DMS114 treated with DMSO at 0.1 percent for 48 hours (cell line): ENCODE results near the gene PPP1R16B.
"Not testable (repeated sequence)": the region's sequence is repeated elsewhere in the genome, so short reads cannot be mapped to it uniquely, and the experiment has no call there.

Experiments used
- DNase-seq: peaks from one replicate; lab custom pipeline; 2025; ENCODE audit not compliant: unreplicated experiment; lab: John Stamatoyannopoulos, UW

PPP1R16B gene

GRCh38 chr20:38843346-38843745 is 37.8 kb downstream of the PPP1R16B start:
- no peak for DNase-seq

- no peak for DNase-seq
These were observed 39.5 kb downstream of the PPP1R16B start for GRCh38 chr20:38844963-38845362.

- no peak for DNase-seq
These were observed 42.3 kb downstream of the PPP1R16B start for GRCh38 chr20:38847840-38848239.

DNA sequence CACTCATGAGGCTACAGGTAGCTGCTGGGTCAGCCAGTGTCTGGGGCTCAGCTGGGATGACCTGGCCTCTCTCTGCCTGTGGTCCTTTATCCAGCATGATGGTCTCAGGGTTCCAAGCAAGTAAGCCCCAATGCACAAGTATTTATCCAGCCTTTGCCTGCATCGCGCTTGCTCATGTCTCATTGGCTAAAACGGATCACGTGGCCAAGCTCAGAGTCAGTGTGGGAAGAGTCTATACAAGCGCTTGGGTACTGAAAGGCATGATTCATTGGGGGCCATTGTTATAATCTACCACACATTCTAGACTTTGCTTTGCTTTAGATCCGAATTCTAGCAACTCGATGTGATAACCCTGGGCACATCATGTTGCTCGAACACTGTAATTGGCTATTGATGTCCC is 48.3 kb downstream of the PPP1R16B start:
- DNase-seq, result no peak

GRCh38 chr20:38854654-38855066 is 49.2 kb downstream of the PPP1R16B start:
- no peak for DNase-seq

DNA sequence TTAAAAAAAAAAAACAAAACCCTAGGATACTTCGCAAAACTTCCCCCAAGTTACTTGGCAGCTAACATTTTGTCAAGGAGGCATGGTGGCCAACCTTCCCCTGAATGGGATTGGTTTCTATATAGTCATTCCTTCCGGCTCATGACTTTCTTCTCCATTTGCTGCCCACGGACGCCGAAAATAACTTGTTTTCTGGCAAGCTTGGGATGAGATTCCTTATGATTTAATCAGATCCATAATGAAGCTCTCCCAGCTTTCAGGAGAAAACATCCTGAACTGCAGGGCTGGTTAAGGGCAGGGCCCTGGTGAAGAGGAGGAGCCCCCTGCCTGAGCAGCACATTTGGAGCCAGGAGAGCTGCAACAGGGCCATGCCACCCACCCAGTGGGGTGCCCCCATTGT is 49.9 kb downstream of the PPP1R16B start:
- DNase-seq, result no peak

DNA sequence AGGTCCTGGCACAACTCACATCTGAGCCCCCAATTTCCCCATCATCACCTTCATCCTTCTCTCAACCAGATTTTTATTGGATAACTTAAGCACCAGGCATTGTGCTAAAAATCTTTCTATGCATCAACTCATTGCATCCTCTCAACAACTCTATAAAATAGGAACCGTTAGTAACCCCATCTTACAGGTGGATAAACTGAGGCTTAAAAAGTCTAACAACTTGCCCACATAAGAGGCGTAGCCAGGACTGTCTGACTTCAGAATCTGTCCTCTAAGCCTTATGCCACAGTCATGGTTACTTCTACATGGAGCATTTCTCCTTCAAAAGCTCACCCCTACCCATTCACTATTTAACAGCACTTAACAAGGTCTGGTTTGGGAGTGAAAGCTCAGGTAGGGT is 51.1 kb downstream of the PPP1R16B start:
- DNase-seq, result no peak

GRCh38 chr20:38857703-38858102 is 52.2 kb downstream of the PPP1R16B start:
- DNase-seq, result no peak

DNA sequence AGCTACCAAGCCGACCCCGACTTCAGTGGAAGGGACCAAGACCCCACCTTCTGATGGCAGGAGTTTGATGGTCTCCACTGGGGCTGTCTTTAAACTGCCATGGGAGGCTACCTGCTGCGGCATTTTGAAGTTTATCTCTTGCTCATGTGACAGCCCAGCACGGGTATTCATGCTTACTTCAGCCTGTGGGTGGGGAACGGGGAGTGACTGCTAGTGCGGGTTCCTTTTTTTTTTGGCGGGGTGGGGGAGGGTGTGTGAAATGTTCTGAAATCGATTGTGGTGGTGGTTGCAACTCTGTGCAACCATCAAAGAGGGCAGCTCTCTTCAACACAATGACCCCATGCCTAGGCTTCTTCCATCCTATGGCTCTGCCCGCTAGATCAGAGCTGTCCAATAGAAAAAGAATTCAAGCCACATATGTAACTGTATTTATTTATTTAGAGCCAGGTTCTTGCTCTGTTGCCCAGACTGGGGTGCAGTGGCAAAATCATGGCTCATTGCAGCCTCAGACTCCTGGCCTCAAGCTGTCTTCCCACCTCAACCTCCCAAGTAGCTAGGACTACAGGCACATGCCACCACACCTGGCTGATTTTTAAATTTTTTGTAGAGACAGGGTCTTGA is 53.7 kb downstream of the PPP1R16B start:
- no peak for DNase-seq

GRCh38 chr20:38859857-38860256 is 54.4 kb downstream of the PPP1R16B start:
- DNase-seq, result not testable (repeated sequence)

DNA sequence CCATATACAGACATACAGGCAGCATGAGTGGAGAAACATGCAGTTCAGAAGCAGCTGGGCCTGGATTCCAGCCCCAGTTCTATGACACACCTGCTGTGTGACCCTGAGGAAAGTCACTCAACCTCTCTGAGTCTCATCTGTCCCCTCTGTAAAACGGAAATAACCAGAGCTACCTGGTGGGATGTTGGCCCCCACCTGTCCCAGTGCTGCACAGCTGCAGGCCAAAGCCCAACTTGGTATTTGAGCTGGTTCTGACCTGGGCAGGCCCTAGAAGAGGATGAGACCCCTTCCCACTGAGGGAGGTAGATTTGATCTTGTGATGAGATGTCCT is 55.5 kb downstream of the PPP1R16B start:
- DNase-seq, result no peak

GRCh38 chr20:38862226-38862625 is 56.7 kb downstream of the PPP1R16B start:
- no peak for DNase-seq

GRCh38 chr20:38863024-38863851 is 57.7 kb downstream of the PPP1R16B start:
- DNase-seq, result no peak

GRCh38 chr20:38864662-38865061 is 59.2 kb downstream of the PPP1R16B start:
- DNase-seq, result no peak

DNA sequence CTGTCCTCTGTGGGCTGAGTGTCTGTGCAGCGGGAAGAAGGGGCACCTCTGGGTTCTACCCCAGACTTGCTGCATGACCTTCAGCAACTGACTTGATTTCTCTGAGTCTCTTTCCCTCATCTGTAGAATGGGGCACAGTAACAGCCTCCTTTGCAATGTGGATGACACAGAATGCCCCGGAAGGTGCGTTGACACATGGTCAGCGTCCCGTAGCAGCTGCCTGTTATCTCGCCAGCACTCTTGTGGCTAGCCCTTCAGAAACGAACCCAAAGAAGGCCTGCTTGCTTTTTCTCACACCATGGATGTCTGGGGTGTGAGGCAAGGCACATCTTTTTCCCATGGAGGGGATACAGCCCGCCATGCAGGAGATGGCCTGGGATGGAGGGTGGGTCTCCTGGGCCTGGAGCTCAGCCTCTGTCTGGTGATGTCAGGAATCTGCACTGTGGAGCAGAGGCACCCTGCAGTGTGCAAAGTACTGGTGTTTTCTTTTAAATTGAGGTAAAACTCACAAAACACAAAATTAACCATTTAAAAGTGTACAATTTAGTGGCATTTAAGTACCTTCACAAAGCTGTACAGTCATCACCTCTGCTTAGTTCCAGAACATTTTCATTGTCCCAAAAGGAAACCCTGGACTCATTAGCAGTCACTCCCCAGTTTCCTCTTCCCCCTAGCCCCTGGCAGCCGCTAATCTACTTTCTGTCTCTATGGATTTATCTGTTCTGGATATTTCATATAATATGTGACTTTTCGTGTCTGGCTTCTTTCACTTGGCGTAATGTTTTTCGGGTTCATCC is 61.0 kb downstream of the PPP1R16B start:
- no peak for DNase-seq

- no peak for DNase-seq
These were observed 61.5 kb downstream of the PPP1R16B start for GRCh38 chr20:38867062-38867359.

DNA sequence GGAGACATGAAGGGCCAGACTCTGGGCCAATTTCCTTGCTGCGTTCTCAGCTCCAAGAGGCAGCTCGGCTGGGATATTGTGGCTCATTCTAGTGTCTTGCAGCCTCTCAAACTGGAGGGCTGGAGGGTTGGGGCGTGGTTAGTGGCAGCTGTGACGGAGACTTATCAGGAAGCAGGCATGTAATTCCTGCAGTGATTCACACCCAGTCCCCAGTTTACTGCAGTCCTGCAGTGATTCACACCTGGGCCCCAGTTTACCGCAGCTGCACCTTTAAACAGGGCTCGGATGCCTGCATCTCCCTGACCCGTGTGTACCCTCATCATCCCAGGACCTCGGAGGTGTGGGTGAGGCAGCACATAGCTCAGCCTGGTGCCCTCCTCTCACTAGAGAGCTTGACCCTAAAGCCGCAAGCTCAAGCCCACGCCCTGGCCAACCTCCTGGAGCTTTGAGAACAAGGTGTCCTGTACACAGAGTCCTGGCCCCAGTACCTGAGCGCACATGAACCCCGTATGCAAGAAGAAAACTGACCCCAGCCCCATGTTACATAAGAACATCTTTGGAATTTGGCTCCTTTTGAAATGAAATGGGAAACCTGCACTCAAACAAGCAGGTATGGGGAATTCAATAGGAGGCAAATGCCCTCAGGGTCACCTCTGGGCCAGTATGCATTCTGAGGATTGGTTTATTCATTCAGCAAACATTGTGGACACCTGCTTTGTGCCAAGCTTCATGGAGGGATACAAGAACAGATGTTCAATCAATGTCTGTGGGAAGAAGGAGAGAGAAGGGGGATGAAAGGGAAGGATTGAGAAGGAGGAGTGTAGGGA is 65.4 kb downstream of the PPP1R16B start:
- no peak for DNase-seq

- no peak for DNase-seq
These were observed 66.1 kb downstream of the PPP1R16B start for GRCh38 chr20:38871560-38871953.

DNA sequence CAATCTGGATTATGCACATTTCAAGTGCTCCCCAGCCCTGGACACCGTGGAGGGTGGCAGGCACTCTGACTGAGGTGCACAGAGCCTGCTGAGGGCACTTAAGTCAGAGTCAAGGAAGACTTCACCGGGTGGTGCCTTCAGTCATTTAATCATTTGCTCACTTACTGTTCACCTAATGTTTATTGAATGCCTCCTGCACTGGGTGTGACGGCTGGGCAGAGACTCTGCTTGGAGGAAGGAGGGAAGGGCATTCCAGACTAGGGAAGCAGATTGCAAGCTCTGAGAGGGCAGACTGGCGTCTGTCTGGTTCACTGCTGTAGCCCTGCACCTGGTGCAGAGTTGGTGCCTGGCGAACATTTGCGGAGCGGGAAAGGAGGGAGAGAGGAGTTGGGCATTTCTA is 66.5 kb downstream of the PPP1R16B start:
- no peak for DNase-seq

DNA sequence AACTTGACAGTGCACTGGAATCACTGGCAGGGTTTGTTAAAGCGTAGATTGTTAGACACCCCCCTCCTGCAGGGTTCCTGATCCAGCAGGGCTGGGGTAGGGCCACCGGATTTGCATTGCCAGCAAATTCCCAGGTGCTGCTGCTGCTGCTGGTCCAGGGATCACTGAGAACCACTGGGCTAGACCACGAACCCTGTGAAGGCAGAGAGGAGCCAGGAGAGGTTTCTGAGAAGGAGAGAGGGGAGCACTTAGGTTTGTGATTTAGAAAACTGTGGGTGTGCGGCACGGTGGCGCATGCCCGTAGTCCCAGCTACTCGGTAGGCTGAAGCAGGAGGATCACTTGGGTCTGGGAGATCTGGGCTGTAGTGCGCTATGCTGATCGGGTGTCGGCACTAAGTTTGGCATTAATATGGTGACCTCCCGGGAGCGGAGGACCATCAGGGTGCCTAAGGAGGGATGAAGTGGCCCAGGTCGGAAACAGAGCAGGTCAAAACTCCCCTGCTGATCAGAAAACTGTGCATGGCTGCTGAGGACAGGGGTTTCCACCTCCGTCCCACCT is 67.1 kb downstream of the PPP1R16B start:
- no peak for DNase-seq

- no peak for DNase-seq
These were observed 67.6 kb downstream of the PPP1R16B start for GRCh38 chr20:38873050-38873581.
